ENCODE measurements around the gene EVC2.
"Not testable (repeated sequence)": the region's sequence is repeated elsewhere in the genome, so short reads cannot be mapped to it uniquely, and the experiment has no call there.

EVC2 gene

DNA sequence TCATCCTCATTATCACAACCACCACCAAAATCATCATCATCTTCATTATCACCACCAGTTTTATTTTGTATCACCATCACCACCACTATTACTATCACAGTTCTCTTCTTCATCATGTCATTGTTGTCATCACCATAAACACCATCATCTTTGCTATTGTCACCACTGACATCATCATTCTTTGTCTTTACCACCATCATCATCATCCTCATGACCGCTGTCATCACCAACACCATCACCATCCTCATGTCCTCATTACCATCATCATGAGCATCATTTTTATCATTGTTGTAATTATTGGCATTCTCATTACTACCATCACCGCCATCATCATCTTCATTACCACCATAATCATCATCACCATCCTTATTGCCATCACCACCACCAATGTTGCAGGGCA lies 34.0 kb upstream of the EVC2 start:
- no peak for DNase-seq (ENCODE audit: low read depth in 2 of 2)

GRCh38 chr4:5738061-5738460 lies 29.7 kb upstream of the EVC2 start:
- DNase-seq (ENCODE audit: low read depth in 2 of 2): no peak

- DNase-seq (ENCODE audit: low read depth in 2 of 2): no peak
These were observed 27.1 kb upstream of the EVC2 start for GRCh38 chr4:5735463-5735862.

GRCh38 chr4:5734853-5735252 lies 26.5 kb upstream of the EVC2 start:
- DNase-seq (ENCODE audit: low read depth in 2 of 2): no peak

GRCh38 chr4:5732158-5732557 lies 23.8 kb upstream of the EVC2 start:
- DNase-seq (ENCODE audit: low read depth in 2 of 2): no peak

DNA sequence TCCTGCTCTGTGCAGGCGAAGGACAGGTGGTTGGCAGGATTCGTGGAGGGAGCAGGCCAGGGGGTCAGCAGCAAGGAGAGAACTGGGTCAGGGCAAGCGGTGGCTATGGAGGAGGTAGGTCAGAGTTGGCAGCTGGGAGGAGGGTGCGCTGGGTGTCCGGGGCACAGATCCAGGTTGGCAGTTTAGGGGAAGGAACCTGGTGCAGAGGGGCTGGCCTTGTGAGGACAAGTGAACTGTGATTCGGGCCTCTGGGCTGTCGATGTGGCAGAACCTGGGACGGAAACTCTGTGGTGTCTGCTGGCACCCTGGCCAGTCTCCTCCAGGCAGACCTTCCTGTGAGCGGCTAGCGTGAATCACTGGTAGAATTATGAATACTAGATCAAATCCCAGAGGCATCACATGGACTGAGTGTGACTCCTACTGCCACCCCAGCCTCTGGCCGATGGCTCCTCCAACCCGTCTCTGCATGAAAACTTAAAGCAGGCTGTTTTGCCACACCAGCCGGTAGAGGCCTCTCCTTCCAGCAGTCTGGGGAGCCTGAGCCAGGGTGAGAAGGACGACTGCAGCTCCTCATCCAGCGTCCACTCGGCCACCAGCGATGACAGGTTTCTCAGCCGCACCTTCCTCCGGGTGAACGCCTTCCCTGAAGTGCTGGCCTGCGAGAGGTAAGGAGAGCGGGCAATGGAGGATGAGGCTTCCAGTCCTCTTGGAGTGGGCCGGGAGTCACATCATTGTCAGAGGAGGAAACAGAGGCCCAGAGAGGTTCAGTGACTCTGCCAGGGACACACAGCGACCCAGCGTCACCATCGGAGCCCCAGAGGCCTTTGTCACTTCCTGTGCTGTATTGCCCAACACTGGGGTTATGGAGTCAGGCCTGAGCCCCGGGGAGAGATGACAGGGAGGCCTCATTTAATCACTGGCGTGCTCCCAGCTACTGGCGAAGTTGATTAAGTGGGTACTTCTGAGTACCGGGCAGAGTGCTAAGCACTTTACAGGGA lies 22.9 kb upstream of the EVC2 start:
- DNase-seq (ENCODE audit: low read depth in 2 of 2): no peak

- DNase-seq (ENCODE audit: low read depth in 2 of 2): no peak
These were observed 22.1 kb upstream of the EVC2 start for GRCh38 chr4:5730436-5730835.

- not testable (repeated sequence) for DNase-seq (ENCODE audit: low read depth in 2 of 2)
These were observed 20.1 kb upstream of the EVC2 start for GRCh38 chr4:5728412-5728811.

- no peak for DNase-seq (ENCODE audit: low read depth in 2 of 2)
These were observed 16.0 kb upstream of the EVC2 start for GRCh38 chr4:5724377-5724776.

- DNase-seq (ENCODE audit: low read depth in 2 of 2): no peak
These were observed 14.0 kb upstream of the EVC2 start for GRCh38 chr4:5722328-5722727.

DNA sequence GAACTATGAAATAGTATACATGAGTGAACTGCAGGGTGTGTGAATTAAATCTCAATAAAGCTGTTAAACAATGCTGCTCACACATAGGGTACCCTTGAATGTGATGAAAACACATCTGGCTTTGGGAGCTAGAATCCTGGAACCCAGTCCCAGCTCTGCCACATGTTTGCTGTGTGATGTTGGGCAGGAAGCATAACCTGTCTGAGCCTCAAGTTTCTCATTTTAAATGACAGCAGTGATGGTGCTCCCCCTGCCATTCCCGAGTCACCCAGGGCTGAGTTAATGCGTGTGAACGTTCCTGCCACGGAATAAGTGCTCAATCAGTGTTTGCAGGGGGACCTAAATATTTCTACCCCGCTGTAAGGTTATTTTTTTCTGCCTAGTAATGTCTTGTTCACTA lies 13.6 kb upstream of the EVC2 start:
- DNase-seq (ENCODE audit: low read depth in 2 of 2): no peak

GRCh38 chr4:5720980-5721379 lies 12.6 kb upstream of the EVC2 start:
- DNase-seq (ENCODE audit: low read depth in 2 of 2): no peak

- no peak for DNase-seq (ENCODE audit: low read depth in 2 of 2)
These were observed 11.9 kb upstream of the EVC2 start for GRCh38 chr4:5720157-5720850.

DNA sequence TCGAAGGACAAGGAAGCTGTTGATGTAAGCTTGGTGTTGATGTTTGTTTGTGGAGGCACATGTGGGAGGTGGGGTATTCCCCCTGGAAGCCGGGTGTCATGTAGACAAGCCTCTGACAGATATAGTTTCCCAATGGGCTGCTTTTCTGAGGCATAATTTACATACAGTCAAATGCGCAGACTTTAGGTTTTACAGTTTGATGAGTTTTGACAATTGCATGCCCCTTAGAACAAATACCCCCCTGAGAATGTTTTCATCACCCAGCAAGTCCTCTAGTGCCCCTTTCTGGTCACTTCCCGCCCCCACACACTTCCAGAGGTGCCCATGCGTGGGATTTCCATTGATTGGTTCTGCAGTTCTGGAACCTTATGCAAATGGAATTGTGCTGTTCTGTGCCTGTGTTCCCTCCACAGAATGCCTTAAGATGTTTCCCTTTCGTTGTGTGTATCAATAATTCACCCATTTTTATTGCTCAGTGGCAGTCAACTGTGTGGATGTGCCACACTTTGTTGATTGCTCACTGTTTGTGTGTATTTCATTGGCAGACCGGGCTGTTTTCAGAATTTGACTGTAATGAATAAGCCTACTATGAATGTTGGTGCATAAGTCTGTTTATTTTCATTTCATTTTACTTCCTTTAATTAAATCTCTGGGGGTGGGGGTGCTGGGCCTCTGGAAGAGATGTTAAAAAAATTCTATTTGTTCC lies 11.1 kb upstream of the EVC2 start:
- no peak for DNase-seq (ENCODE audit: low read depth in 2 of 2)

GRCh38 chr4:5718411-5718810 lies 10.1 kb upstream of the EVC2 start:
- no peak for DNase-seq (ENCODE audit: low read depth in 2 of 2)

DNA sequence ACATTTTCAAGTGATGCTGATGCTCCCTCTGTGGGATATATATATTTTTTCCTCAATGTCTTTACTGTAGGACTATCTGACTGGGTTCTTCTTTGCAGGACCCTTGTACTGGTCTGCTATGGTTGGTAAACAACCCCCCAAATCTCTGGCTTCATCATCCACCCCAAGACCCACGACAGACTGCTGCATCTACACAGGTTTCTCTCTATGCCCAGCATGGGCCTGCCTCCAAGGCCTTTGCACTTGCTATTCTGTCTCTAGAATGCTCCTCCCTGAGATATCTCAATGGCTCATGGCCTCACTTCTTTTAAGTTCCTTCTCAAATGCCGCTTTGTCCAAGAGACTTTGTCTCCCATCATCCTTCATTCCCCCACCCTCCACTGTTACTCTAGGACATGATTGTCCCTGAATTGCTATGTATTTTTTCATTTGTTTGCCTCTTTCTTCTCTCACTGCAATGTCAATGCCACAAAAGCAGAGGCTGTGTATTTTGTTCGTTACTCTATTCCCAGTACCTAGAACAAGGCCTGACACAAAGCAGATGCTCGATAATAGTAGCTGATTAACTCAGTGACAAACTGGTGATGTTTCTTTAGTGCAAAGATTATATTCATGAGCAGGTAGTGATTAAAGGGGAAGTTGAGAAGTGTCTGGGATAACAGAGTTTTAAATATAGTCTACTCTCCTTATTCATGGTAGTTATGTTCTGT lies 9.2 kb upstream of the EVC2 start:
- DNase-seq (ENCODE audit: low read depth in 2 of 2): no peak

GRCh38 chr4:5716391-5716790 lies 8.0 kb upstream of the EVC2 start:
- no peak for DNase-seq (ENCODE audit: low read depth in 2 of 2)

DNA sequence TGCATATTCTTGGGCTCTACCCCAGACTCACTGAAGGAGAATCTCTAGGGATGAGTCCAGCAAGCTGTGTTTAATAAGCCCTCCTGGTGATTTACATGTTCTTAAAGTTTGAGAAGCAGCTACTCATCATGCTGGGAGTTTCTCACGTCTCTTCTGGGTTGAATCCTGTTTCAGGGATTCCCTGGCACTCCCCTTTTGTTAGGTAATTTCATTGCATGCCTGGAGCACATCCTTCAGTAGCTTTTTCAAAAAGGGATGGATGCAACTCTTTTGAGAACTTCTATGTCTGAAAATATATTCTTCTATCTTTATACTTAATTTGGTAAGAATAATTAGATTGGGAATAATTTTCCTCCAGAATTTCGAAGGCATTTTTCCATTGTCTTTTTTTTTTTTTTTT lies 7.0 kb upstream of the EVC2 start:
- DNase-seq (ENCODE audit: low read depth in 2 of 2): no peak

DNA sequence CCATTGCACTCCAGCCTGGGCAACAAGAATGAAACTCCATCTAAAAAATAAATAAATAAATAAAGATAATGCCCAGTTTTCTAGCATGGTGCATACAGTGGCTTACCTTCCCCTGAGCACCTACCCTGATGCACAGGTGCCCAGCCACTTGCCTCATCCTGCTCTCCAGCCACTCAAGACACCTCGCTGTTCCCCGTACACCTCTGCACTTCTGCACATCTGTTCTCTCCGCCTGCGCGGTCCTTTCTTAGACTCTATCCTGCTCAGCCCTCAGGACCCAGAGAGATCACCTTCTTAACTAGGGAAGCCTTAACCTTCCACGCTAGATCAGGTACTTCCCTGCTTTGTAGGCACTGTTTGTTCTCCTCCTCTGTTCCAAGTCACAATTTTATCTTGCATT lies 5.5 kb upstream of the EVC2 start:
- DNase-seq (ENCODE audit: low read depth in 2 of 2): no peak

DNA sequence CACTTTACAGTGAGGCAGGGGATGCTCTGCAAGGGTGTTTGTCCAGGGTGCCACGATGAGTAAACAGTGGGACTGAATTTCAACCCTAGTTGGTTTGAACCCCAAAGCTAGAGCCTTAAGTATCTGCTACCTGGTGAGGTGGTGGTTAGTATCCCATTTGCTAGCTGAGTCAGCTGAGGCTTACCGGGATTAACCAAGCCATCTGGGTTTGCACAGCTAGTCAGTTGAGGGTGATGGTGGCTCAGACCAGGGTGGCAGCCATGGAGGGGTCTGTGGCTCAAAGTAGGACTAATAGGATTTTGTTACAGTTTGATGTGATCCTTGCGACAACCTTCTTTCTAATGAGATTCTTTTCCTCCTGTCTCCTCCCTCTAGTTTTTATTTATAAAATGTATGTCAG lies 4.6 kb upstream of the EVC2 start:
- no peak for DNase-seq (ENCODE audit: low read depth in 2 of 2)

- DNase-seq (ENCODE audit: low read depth in 2 of 2): peak in 1 of 2 donors; percentile 4
These were observed 4.2 kb upstream of the EVC2 start for GRCh38 chr4:5712517-5712916.

Measured in activated CD4-positive, alpha-beta T cell treated with anti-CD3 and anti-CD28 coated beads for 24 hours (primary cell).